NCI-H2081 (cell line): Measurements from ENCODE around the gene AK9.
"Not testable (repeated sequence)": the region's sequence is repeated elsewhere in the genome, so short reads cannot be mapped to it uniquely, and the experiment has no call there.

Experiments used
- DNase-seq, 2 experiments: peaks; one replicate each; lab custom pipeline; 2025; lab: John Stamatoyannopoulos, UW

AK9 gene

DNA sequence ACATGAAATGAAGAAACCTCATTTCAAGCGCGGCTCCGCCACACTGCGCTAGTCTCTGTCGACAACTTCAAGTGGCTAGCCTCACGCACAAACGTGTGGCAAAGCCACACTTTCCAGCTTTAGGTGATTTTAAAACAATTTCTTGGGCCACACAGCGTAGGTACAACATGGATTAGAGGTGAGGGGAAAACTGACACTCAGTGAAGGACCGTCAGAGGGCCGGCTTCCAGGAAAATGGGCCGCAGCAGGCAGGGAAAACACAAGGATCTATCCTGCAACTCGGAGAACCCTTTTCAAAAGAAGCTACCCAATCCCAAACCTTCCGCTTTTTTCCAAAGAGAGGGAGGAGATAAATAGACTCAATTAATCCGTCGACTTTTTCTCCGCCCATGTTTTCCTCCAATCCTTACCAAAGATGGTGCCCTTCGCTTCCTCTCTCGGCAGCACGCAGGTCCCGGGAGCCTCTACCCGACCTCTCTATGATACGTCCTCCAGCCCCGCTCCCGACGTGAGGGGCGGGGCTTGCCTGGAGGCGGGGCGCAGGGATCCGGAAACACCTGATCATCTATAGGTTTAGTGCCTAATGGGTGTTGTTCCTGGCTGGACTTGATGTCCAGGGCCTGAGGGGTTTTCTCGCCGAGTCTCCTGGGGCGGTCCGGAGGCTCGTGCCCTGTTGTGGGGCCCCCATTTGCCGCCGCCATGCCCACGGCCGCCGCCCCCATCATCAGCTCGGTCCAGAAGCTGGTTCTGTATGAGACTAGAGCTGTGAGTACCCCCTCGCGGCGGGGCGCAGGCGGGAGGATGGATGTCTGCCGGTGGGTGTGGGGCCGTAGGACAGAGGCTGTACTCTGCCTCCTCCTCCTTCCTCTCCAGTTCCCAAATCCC is at the start of gene AK9, which contains the start of gene FIG4:
Gene AK9 (minus strand): TSS at position 466 of the 885 bp plus-strand sequence. CDS start 15,457 bp downstream, outside the sequence.
Gene FIG4 (plus strand): TSS at position 560 of the 885 bp plus-strand sequence. CDS start 140 bp downstream, at position 700.
- peak; percentile 78 to 85 for DNase-seq

DNA sequence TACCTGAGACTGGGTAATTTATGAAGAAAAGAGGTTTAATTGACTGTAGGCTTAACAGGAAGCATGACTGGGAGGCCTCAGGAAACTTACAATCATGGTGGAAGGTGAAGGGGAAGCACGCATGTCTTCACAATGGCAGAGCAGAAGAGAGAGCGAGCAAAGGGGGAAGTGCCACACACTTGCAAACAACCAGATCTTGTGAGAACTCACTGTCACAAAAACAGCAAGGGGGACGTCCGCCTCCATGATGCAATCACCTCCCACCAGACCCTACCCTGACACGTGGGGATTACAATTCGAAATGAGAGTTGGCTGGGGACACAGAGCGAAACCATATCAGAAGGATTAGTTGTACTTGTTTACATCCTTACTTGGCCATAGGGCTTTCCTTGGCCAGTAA is 49.8 kb upstream of the AK9 start:
- no peak for DNase-seq

DNA sequence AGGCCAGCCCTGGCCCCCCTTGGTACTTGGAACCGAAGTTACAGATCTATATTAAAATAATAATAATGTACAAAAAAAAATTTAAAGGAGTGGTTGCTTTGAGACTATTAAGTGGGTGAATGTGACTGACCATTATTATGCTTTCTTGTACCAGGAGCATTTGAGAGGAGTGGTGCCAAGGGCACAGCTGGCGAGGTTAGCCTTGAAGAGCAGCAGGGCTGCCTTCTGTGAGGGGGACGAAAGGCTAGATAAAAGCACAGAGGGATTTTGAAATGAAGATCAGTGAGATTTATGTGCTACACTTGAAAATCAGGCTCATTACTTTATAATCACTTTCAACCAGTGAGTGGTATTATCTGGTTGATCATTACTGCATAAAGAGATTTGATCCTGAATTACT is 48.7 kb upstream of the AK9 start:
- DNase-seq, result no peak

DNA sequence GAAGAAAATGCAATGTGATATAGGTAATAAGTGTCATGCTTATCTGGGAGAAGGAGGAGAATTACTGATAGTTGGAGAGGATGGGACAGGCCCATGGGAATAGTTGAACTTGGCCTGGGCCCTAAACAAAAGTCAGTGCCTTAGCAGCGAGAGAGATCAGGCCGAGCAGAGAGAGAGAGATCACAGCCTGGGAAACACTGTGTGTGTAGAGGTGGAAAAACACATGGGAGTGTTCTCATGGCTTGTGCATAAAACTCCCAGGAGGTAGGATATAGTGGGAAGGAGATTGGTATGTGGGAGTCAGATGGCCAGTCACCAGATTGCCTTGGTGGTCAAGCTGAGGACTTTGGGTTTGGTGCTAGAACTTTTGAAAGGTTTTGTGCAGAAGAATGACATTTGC is 47.7 kb upstream of the AK9 start:
- DNase-seq, result no peak

DNA sequence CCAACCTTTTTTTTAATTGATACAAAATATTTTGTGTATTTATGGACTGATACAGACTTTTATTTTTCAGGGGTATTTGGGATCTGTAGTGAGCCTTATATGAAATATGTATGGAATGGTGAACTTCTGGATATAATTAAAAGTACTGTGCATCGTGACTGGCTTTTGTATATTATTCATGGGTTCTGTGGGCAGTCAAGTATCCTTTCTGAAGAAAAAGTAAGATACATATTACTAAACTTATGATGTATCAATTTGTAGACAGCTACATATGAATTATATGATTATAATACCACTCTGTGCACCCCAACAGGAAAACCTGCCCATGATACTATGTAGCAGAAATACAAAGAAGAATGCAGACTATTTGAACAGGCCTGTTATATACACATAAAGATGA is 47.3 kb upstream of the AK9 start:
- DNase-seq, result no peak

GRCh38 chr6:109736273-109737025 is 45.4 kb upstream of the AK9 start:
- DNase-seq, result no peak

- not testable (repeated sequence) for DNase-seq
These were observed 34.2 kb upstream of the AK9 start for GRCh38 chr6:109725250-109725649.

- DNase-seq, result no peak
These were observed 31.7 kb upstream of the AK9 start for GRCh38 chr6:109722564-109723254.

DNA sequence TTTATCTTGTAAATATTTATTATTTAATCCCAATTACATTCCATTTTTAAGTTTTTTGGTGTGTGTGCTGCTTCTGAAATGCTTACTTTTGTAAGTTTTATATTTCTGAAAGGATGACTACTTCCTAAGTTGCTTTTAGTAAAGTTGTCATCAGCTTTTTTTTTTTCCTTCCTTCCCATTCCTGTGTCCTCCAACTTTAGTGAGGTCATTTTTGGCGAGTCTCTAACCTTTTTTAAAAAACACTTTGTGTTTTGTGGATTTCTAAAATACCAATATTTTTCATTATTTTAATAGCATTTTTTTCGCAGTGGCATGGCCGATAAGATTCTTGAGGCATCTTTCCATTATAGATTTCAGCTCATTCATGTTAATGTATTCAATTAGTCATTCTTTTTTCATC is 31.0 kb upstream of the AK9 start:
- DNase-seq, result no peak

GRCh38 chr6:109720311-109720710 is 29.3 kb upstream of the AK9 start:
- DNase-seq, result no peak

- DNase-seq, result no peak
These were observed 28.0 kb upstream of the AK9 start for GRCh38 chr6:109718991-109719390.

DNA sequence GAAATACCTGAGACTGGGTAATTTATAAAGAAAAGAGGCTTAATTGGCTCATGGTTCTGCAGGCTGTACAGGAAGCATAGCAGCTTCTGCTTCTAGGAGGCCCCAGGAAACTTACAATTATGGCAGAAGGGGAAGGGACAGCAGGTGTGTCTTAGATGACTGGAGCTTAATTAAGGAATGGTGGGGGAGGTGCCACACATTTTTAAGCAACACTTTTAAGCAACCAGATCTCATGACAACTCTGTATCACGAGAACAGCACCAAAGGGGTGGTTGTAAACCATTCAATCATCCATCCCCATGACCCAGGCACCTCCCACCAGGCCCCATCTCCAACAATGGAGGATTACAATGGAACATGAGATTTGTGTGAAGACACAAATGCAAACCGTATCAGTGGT is 27.0 kb upstream of the AK9 start:
- peak in 1 of 2 experiments; percentile 2 for DNase-seq

DNA sequence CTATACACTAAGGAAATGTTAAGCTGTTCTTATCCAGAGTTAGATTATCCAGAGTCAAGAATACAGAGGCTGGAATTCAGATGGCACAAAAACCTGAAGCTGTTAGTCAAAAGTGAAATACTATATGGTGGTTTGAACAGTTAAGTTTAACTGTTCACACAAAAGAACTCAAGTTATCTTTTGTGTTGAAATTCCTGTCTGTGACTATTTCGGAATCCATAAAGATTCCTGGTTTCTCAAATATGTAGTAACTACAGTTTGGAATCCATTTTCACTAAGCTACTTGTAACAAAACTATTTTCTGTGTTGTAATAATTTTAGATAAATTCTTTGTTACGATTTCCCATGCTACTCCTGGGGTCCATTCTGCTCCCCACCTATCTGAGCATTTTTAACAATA is 24.6 kb upstream of the AK9 start:
- DNase-seq, result no peak

DNA sequence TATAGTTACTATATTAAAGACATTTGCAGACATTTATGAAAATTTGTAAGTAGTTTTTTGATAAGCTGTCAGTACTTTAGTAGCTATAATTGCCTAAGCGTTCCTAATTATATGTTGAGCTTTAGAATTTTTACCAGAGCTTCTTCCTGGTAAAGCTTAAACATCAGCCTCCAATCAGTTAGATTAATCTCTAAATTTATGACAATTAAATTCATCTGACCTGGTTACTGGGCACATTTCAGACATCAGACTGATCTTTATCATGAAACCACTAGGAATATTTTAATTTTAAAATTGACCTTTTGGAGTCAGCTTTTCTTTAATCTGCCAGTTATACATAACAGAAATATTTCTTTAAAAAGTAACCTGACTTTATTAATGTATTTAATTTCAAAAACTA is 23.6 kb upstream of the AK9 start:
- no peak for DNase-seq

DNA sequence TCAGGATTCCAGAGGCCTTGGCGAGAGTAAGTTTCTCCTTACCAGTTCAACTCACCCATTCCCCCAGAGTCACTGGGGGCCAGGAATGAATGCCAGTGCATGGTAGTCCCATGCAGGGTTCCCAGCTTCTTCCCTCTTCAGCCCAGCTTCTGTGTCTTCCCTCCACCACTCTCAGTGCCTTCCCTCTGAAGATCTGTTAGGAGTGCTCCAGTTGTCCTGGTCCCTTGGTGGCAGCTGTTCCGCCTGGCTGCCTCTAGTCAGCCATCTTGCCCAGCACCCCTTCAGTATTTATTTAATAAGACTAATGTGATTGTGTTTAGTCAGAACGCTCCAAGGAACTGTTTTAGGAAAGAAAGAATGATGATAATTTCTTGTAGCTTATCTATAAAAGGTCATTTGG is 23.2 kb upstream of the AK9 start:
- no peak for DNase-seq

- DNase-seq, result no peak
These were observed 22.1 kb upstream of the AK9 start for GRCh38 chr6:109713097-109713496.

GRCh38 chr6:109708099-109708498 is 17.1 kb upstream of the AK9 start:
- not testable (repeated sequence) for DNase-seq

DNA sequence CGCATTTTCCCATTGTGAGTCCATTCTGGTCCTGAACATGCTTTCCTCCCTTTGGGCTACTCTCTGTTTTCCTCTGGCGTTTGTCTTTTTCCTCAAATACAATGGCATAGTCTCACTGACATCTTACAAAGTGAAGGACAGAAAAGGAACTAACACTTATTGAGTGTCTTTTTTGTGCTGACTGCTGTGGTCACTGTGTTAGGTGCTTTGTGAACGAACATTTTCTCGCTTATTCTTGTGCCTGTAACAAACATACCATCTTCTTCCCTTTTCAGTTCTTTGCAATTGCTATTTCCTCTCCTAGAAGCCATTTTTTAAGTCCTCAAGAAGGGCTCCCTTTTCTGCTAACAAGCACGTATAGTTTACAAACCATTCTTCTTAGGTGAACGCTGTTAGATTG is 15.5 kb upstream of the AK9 start:
- DNase-seq, result no peak

DNA sequence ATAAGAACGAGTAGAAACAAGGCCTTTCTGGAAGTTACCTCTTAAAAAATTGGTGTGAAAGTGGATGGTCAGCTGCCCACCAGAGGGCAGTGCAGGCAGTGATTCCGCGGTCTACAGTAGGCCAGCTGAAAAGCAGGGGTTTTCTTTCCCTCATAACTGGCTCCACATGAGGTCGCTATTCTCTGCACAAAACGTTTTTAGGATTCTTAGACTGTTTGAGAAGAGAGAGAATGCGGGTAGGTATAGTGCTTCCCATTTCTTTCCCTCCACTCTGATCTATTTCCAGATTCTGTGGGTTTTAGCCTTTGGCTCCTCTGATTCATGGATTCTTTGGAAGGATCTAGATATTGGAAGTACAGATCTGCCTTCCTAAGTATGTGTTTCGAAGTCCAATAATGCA is 14.3 kb upstream of the AK9 start:
- peak; percentile 47 to 71 for DNase-seq

- DNase-seq, result no peak
These were observed 11.8 kb upstream of the AK9 start for GRCh38 chr6:109702791-109703190.

DNA sequence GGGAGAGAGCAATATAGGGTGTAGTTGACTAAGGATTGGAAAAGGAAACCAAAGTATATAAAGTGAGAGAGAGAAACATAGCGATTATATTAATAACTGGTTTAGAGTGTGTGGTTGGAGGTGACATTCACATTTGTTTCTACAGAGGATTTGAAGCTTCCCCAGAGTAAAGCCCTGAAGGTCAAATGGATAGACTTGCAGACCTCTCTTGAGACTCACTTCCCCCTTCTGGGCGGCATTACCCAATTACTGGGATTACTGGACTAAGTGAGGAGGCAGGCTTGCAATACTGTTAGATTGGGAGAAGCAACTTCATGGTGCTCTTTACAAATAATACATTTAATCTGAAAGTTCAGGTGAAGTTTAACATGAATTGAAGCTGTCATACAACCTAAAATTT is 10.8 kb upstream of the AK9 start:
- no peak for DNase-seq

DNA sequence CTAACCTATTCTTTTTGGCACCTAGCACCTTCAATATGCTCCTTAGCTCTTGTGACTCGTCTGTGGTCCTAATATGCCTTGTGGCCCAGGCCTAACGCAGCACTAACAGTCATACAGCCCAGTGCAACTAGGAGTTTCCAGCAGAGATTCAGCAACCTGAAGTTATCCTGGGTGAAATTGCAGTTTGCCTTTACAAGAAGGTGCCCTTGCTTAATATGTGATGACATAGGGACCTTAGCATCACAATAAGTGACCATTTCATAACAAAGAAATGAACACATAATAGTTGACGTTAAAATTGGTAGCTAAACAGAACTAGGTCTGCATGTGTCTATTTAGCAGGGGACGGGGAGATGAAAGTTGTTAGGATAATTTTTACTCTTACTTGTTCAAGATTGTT is 10.2 kb upstream of the AK9 start:
- DNase-seq, result no peak

GRCh38 chr6:109696355-109696754 is 5.4 kb upstream of the AK9 start:
- DNase-seq, result no peak
